Endothelial cell of umbilical vein (primary cell): ENCODE measurements around the gene SMAD2. TPM values are rescaled to one million over a fixed set of nuclear protein-coding genes. Genes with fewer than 3 reads are reported as not detected.

Experiments used
- BruUV-seq: library from RNA; stranded (reverse); fragments of 400-500 nt; replicated peaks from 2 replicates; lab custom pipeline; 2021; lab: Mats Ljungman, UMichigan
- CTCF ChIA-PET: fragments of 300-600, 350-600 bp; sonication (Branson Sonifier 250); formaldehyde crosslinking; loops from one replicate; lab custom pipeline; 2021; ENCODE audit warnings: antibody characterized with exemption, inconsistent platforms; lab: Charles Lee
- POLR2A ChIA-PET: fragments of 300-600, 350-600 bp; sonication (Branson Sonifier 250); formaldehyde crosslinking; loops from one replicate; lab custom pipeline; 2021; ENCODE audit warnings: antibody characterized with exemption, inconsistent platforms; lab: Charles Lee
- DNase-seq: peaks from one replicate; pipeline ENCODE4 v3.0.0-alpha.2; 2011; ENCODE audit warnings: low read depth, low spot score
- FAIRE-seq: peaks from 2 replicates; lab custom pipeline; 2011; peaks lifted over from hg19 to GRCh38; lab: Jason Lieb, UNC
- H2AFZ ChIP-seq: 2 replicates; pipeline ENCODE4 v1.6.0; 2012; ENCODE audit warnings: low read depth, low read length, control low read depth, inconsistent platforms
- H3K27ac ChIP-seq: 2 replicates; pipeline ENCODE4 v1.5.1; 2011; ENCODE audit warnings: low read depth, mild to moderate bottlenecking, control low read depth, low read length, moderate library complexity; ENCODE audit not compliant: insufficient read depth
- H3K27me3 ChIP-seq, 2 experiments: 2 replicates each; pipeline versions ENCODE4 v1.6.0 to v1.6.1; 2011; ENCODE audit warnings: low read length in 2 of 2, mixed read lengths in 1 of 2; ENCODE audit not compliant: control insufficient read depth in 2 of 2, insufficient read depth in 2 of 2
- H3K36me3 ChIP-seq, 2 experiments: 2 replicates in 1 of 2; 3 replicates in 1 of 2; pipeline ENCODE4 v1.5.1; 2011; ENCODE audit warnings: low read length in 2 of 2, mild to moderate bottlenecking in 1 of 2, moderate library complexity in 1 of 2; ENCODE audit not compliant: control insufficient read depth in 2 of 2, insufficient read depth in 2 of 2; ENCODE audit errors: extremely low read depth in 1 of 2
- H3K4me1 ChIP-seq: 3 replicates; pipeline ENCODE4 v1.5.1; 2011; ENCODE audit warnings: mild to moderate bottlenecking, low read length; ENCODE audit not compliant: control insufficient read depth, insufficient read depth; ENCODE audit errors: extremely low read depth
- H3K4me2 ChIP-seq: 2 replicates; pipeline ENCODE4 v1.6.1; 2011; ENCODE audit warnings: low read length, control low read depth, mixed read lengths; ENCODE audit not compliant: insufficient read depth
- H3K4me3 ChIP-seq, 3 experiments: fragments of 200-600 bp in 1 of 3; sonication (generic), shearing (Covaris generic) in 1 of 3; replicated peaks in 1 of 3; 2 replicates each; pipeline ENCODE4 v1.5.1; 2011 to 2016; ENCODE audit warnings: control low read depth in 3 of 3, low read length in 3 of 3, mild to moderate bottlenecking in 2 of 3, inconsistent platforms in 1 of 3, low read depth in 1 of 3, moderate library complexity in 1 of 3; ENCODE audit not compliant: insufficient read depth in 1 of 3
- H3K79me2 ChIP-seq: 2 replicates; pipeline ENCODE4 v1.6.0; 2012; ENCODE audit warnings: low read length, inconsistent platforms; ENCODE audit not compliant: control insufficient read depth, insufficient read depth
- H3K9ac ChIP-seq: replicated peaks from 2 replicates; pipeline ENCODE3; 2011; ENCODE audit warnings: low read length, control low read depth; ENCODE audit not compliant: insufficient read depth; ENCODE audit errors: extremely low read depth
- H3K9me1 ChIP-seq: replicated peaks from 3 replicates; pipeline ENCODE4 v1.6.0; 2011; ENCODE audit warnings: mild to moderate bottlenecking, low read length; ENCODE audit not compliant: control insufficient read depth, insufficient read depth; ENCODE audit errors: extremely low read depth
- H3K9me3 ChIP-seq: replicated peaks from 2 replicates; pipeline ENCODE4 v1.5.1; 2012; ENCODE audit warnings: low read length, inconsistent platforms; ENCODE audit not compliant: control insufficient read depth, insufficient read depth
- H4K20me1 ChIP-seq: replicated peaks from 2 replicates; pipeline ENCODE3; 2011; ENCODE audit warnings: mild to moderate bottlenecking, low read length; ENCODE audit not compliant: control insufficient read depth, insufficient read depth; ENCODE audit errors: extremely low read depth
- EZH2 ChIP-seq: IDR thresholded peaks from 2 replicates; pipeline ENCODE4 v1.6.1; 2012; ENCODE audit warnings: borderline replicate concordance, low read depth, mild to moderate bottlenecking, moderate library complexity, low read length, inconsistent platforms; ENCODE audit not compliant: severe bottlenecking
- FOS ChIP-seq: IDR thresholded peaks from 2 replicates; pipeline ENCODE4 v1.6.1; 2011; ENCODE audit warnings: mild to moderate bottlenecking, low read length, moderate library complexity, borderline replicate concordance; ENCODE audit not compliant: insufficient read depth
- GATA2 ChIP-seq: IDR thresholded peaks from 2 replicates; pipeline ENCODE4 v1.7.0; 2011; ENCODE audit warnings: low read depth, mild to moderate bottlenecking, moderate library complexity, mixed read lengths, low read length; ENCODE audit not compliant: insufficient read length, insufficient read depth
- JUN ChIP-seq: IDR thresholded peaks from 2 replicates; pipeline ENCODE4 v1.6.1; 2011; ENCODE audit warnings: borderline replicate concordance, low read depth; ENCODE audit not compliant: insufficient read length, insufficient read depth
- MYC ChIP-seq: IDR thresholded peaks from one replicate; pipeline ENCODE4 v1.6.1; 2011; ENCODE audit warnings: mild to moderate bottlenecking, low read depth, low read length
- POLR2A ChIP-seq: IDR thresholded peaks from 2 replicates; pipeline ENCODE4 v1.6.1; 2012; ENCODE audit warnings: low read depth, mild to moderate bottlenecking, control low read depth, low read length
- POLR2AphosphoS5 ChIP-seq: IDR thresholded peaks from 2 replicates; pipeline ENCODE4 v1.6.1; 2012; ENCODE audit warnings: low read depth, mild to moderate bottlenecking, control low read depth, low read length, moderate library complexity; ENCODE audit not compliant: insufficient read depth
- dilution Hi-C: fragments of 300-500 bp; cut with MboI; formaldehyde crosslinking; loops from one replicate; pipeline ENCODE4 v1.15.0; 2019; ENCODE audit warnings: low sequenced_read_pairs; ENCODE audit not compliant: extremely low pct_ligation_motif_present
- intact Hi-C: fragments of 100-400 bp; cut with micrococcal nuclease; formaldehyde crosslinking; loops from one replicate; pipeline ENCODE4 v1.10.0; 2022
- polyA plus RNA-seq, 4 experiments: library from polyadenylated mRNA; depleted of rRNA in 3 of 4; stranded (reverse) in 3 of 4; unstranded in 1 of 4; fragments of >200 nt; gene quantifications; 2 replicates each; pipeline versions ENCODE4 v1.2.1 to v1.2.3, GENCODE V29; 2011 to 2012; ENCODE audit warnings: missing spikeins in 1 of 4
- total RNA-seq: library from RNA; stranded (reverse); gene quantifications from 2 replicates; pipeline ENCODE4 v1.2.3, GENCODE V29; 2021
- TF ChIP-seq, protein P1 (sequence below), 2 donors: IDR thresholded peaks; 1 replicate in 1 of 2; 2 replicates in 1 of 2; pipeline ENCODE4 v1.5.1; 2011; ENCODE audit warnings: low read length in 2 of 2, mild to moderate bottlenecking in 2 of 2, moderate library complexity in 2 of 2, control low read depth in 1 of 2, inconsistent platforms in 1 of 2, low read depth in 1 of 2; ENCODE audit not compliant: insufficient read depth in 1 of 2; ENCODE audit errors: extremely low read depth in 1 of 2
- TF ChIP-seq, protein P2 (sequence below): IDR thresholded peaks from 2 replicates; pipeline ENCODE4 v1.6.1; 2011; ENCODE audit not compliant: insufficient read depth, insufficient read length

The SMAD2 gene
- total and polyA plus RNA-seq, 2 donors (not counting 3 experiments of a cell fraction or from before 2014, with no cell fraction given) = 40.3 to 123 TPM

DNA sequence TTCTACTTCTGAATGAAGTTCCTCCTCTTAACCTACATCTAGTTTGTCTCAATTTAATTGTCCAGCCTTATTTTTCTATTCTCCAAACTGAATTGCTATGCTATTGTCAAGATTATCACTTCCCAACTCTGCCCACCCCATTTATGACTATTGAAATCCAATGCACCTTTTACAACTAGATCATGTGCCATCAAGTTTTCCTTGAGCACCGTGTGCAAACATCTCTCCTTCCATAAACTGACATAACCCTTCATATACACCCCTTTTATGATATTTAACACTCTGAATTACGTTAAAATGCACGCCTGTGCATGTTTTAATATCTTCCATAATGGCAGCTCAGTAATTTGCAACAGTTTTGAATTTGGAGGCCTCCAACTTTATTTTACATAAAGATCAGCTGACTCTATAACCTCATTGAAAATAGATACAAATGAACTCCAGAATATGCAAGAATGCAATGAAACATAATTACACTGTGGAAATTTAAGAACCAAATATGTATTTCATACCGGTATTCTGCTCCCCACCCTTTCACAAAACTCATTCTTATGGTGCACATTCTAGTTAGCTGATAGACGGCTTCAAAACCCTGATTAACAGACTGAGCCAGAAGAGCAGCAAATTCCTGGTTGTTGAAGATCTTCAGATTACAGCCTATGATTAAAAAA, 85.5 kb downstream of the SMAD2 start:
- Histone ChIP-seq H3K4me3 (no peak overlapping the region), H3K4me2 (no peak overlapping the region), H3K36me3 (peaks cover 7 to 14% of the 10 kb centered on the region in 2 experiments), H3K79me2 (no peaks in the 10 kb centered on the region), H3K27ac (no peak overlapping the region), H2AFZ (no peak overlapping the region), H3K9ac (no peak overlapping the region), H3K9me3 (no peaks in the 10 kb centered on the region), H4K20me1 (peaks cover 3% of the 10 kb centered on the region), H3K27me3 (no peaks in the 10 kb centered on the region), H3K9me1 (no peaks in the 10 kb centered on the region), H3K4me1 (no peaks in the 10 kb centered on the region)
- no peak for TF ChIP-seq POLR2AphosphoS5
- no peak for TF ChIP-seq FOS
- TF ChIP-seq JUN = no peak
- TF ChIP-seq EZH2 = no peak
- TF ChIP-seq, protein P1, sequence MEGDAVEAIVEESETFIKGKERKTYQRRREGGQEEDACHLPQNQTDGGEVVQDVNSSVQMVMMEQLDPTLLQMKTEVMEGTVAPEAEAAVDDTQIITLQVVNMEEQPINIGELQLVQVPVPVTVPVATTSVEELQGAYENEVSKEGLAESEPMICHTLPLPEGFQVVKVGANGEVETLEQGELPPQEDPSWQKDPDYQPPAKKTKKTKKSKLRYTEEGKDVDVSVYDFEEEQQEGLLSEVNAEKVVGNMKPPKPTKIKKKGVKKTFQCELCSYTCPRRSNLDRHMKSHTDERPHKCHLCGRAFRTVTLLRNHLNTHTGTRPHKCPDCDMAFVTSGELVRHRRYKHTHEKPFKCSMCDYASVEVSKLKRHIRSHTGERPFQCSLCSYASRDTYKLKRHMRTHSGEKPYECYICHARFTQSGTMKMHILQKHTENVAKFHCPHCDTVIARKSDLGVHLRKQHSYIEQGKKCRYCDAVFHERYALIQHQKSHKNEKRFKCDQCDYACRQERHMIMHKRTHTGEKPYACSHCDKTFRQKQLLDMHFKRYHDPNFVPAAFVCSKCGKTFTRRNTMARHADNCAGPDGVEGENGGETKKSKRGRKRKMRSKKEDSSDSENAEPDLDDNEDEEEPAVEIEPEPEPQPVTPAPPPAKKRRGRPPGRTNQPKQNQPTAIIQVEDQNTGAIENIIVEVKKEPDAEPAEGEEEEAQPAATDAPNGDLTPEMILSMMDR (IDR thresholded peaks at IDR 0.05; ENCODE audit: extremely low read depth in 1 of 2, insufficient read depth in 1 of 2, low read depth in 1 of 2, low read length in 2 of 2) = no peak
- no peak for TF ChIP-seq MYC
- no peak for TF ChIP-seq POLR2A
- TF ChIP-seq, protein P2, sequence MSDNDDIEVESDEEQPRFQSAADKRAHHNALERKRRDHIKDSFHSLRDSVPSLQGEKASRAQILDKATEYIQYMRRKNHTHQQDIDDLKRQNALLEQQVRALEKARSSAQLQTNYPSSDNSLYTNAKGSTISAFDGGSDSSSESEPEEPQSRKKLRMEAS = no peak
- TF ChIP-seq GATA2 = no peak
- DNase-seq (no peak), FAIRE-seq (no peak)
- POLR2A ChIA-PET = no interaction called here
- no TSS peak for BruUV-seq
- intact Hi-C loops = no loop called here
- dilution Hi-C loops = no loop called here
- CTCF ChIA-PET = no interaction called here
